Endodermal cell (in vitro differentiated cells): ENCODE results near the gene NFATC1. TPM values are rescaled to one million over a fixed set of nuclear protein-coding genes. Genes with fewer than 3 reads are reported as not detected.

Experiments used
- DNase-seq: peaks from one replicate; pipeline ENCODE4 v3.0.0-alpha.2; 2017
- H3K27ac ChIP-seq: 2 replicates; pipeline ENCODE4 v1.5.1; 2013; ENCODE audit warnings: mild to moderate bottlenecking, low read depth, low read length, moderate library complexity
- H3K27me3 ChIP-seq: 2 replicates; pipeline ENCODE4 v1.6.1; 2013; ENCODE audit warnings: mild to moderate bottlenecking, low read length, moderate library complexity; ENCODE audit not compliant: insufficient read depth, control insufficient read depth, poor library complexity, severe bottlenecking
- H3K36me3 ChIP-seq: 2 replicates; pipeline ENCODE4 v1.7.0; 2013; ENCODE audit warnings: mild to moderate bottlenecking, low read length, moderate library complexity; ENCODE audit not compliant: control insufficient read depth, insufficient read depth
- H3K4me1 ChIP-seq: one replicate; pipeline ENCODE4 v1.7.0; 2013; ENCODE audit warnings: low read length; ENCODE audit not compliant: control insufficient read depth, insufficient read depth
- H3K4me3 ChIP-seq: 2 replicates; pipeline ENCODE4 v1.5.1; 2013; ENCODE audit warnings: mild to moderate bottlenecking, low read length, moderate library complexity
- H3K9ac ChIP-seq: 2 replicates; pipeline ENCODE4 v1.6.1; 2013; ENCODE audit warnings: mild to moderate bottlenecking, low read length, moderate library complexity; ENCODE audit not compliant: poor library complexity, severe bottlenecking; ENCODE audit errors: extremely low read depth
- H3K9me3 ChIP-seq: 2 replicates; pipeline ENCODE4 v1.6.1; 2013; ENCODE audit warnings: mild to moderate bottlenecking, low read length, moderate library complexity; ENCODE audit not compliant: control insufficient read depth
- H3K27ac Mint-ChIP-seq: 2 replicates; pipeline ENCODE4 v1.8.0; 2020; ENCODE audit warnings: mixed read lengths
- H3K27me3 Mint-ChIP-seq: 2 replicates; pipeline ENCODE4 v1.8.0; 2021; ENCODE audit warnings: mild to moderate bottlenecking, mixed read lengths; ENCODE audit not compliant: insufficient read depth
- H3K36me3 Mint-ChIP-seq: 2 replicates; pipeline ENCODE4 v1.8.0; 2020; ENCODE audit warnings: low read depth, mixed read lengths
- H3K4me1 Mint-ChIP-seq: 2 replicates; pipeline ENCODE4 v1.8.0; 2020; ENCODE audit warnings: mixed read lengths
- H3K4me3 Mint-ChIP-seq: 2 replicates; pipeline ENCODE4 v1.8.0; 2020; ENCODE audit warnings: mild to moderate bottlenecking, moderate library complexity, mixed read lengths
- H3K9me3 Mint-ChIP-seq: 2 replicates; pipeline ENCODE4 v1.8.0; 2020; ENCODE audit warnings: mild to moderate bottlenecking, mixed read lengths
- CTCF ChIP-seq: fragments of 200-600 bp; sonication (generic); conservative IDR thresholded peaks from 2 replicates; pipeline ENCODE4 v1.5.0; 2021; ENCODE audit warnings: antibody characterized with exemption, mild to moderate bottlenecking
- WGBS, 2 experiments: methylation state at CpG; one replicate each; pipeline versions ENCODE4 v1.1.5 to v1.1.7; 2013; ENCODE audit warnings: missing lambda C conversion rate in 2 of 2, mixed read lengths in 1 of 2; ENCODE audit not compliant: insufficient coverage in 1 of 2, insufficient read length in 1 of 2; 5-methylcytosine and 5-hydroxymethylcytosine counted together
- total RNA-seq, 2 donors: library from RNA; stranded (reverse); fragmentation: NEBNext Ultra II Directional in 1 of 2; extraction: Animal tissue kit (Norgen Biotek cat#: 25700) in 1 of 2; gene quantifications; 2 replicates in 1 of 2; 3 replicates in 1 of 2; pipeline ENCODE4 v1.2.1, GENCODE V29; 2021

The NFATC1 gene
- total RNA-seq, 2 donors from 2014 or later = 23.4 to 32.5 TPM

DNA sequence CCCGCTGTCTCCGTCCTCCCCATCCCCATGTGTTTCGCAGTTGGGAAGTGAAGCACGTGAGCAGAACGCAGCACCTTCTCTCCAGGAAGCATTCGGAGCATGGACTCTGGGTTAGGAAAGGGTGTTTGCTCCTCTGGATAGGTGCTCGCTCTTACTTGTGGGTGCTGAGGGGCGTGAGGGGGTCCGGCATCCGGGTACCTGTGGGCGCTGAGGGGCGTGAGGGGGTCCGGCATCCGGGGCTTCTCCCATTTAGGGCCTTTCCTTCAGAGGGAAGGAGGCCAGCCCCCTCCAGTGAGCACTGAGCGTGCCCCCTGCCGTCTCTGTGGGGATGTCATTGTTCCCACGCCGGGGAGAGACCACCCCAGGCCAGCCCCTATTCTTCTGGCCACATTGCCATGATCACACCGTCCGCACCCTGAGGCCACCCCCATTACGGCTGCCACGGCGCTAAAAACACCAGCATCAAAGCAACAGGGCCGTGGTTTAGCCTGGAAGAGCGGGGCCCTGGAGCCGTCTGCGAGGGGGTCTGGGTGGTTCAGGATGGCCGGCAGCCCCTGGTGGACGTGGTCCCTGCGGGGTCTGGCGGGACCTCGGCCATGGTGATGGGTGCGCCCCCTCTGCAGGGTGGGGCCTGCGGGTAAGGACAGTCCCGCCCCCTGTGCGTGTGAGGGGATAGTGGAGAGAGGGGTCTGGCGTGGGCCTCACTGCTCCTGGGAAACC is 41.0 kb downstream of the NFATC1 start:
- no peak overlapping the region for H3K27ac Mint-ChIP-seq
- H3K36me3 Mint-ChIP-seq = peaks cover 28% of the 10 kb centered on the region
- H3K27me3 Mint-ChIP-seq = no peaks in the 10 kb centered on the region
- DNase-seq = no peak
- H3K4me3 Mint-ChIP-seq = no peak overlapping the region
- H3K27ac ChIP-seq = no peak overlapping the region
- no peaks in the 10 kb centered on the region for H3K4me1 ChIP-seq
- H3K9ac ChIP-seq = no peak overlapping the region
- no peak for TF ChIP-seq CTCF
- H3K27me3 ChIP-seq = no peaks in the 10 kb centered on the region
- no peaks in the 10 kb centered on the region for H3K9me3 ChIP-seq
- no peaks in the 10 kb centered on the region for H3K9me3 Mint-ChIP-seq
- WGBS, 2 experiments = 96 to 97% methylated on average over 16 to 37 of the region's 37 CpGs
- no peaks in the 10 kb centered on the region for H3K4me1 Mint-ChIP-seq
- H3K4me3 ChIP-seq = no peak overlapping the region
- peaks cover 6% of the 10 kb centered on the region for H3K36me3 ChIP-seq

DNA sequence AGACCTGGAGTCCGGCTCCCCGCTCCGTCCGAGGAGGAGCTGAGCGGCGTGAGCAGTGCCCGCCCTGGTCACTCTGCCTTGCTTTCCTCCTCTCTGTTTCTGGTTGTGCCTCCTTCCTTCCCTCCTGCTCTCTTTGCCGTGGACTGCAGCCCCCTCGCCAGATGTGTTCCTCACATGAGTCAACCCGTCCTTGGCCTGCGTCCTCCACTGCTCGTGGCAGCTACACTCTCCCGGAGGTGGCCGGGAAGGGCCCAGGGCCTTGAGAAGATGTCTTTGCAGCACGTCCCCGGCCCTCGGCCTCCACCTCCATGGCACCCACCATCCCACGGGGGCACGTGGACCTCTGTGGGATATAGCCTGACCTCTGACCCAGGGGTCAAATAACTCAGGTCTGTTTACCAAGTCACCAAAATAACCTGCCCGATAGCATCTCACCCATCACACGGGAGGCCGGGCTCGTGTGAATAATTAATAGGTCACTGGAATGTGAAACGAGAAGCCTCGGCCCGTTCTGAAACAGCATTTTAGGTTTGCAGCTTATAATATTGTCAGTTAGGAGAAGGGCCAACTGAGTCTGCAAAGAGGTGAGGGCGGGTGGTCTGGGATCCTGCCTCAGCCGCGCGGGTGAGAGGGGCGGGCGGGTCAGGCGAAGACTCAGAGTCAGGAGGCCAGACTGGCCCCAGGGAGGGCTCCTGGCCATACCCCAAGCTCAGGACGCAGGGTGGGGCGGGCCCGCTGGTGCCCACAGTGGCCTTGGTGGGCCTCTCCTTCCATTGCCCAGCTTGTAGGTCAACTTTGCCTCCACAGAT is 42.6 kb downstream of the NFATC1 start:
- 91 to 95% methylated on average over 19 to 36 of the region's 36 CpGs for WGBS, 2 experiments
- Histone ChIP-seq H3K4me1 (no peaks in the 10 kb centered on the region), H3K9ac (no peak overlapping the region), H3K9me3 (no peaks in the 10 kb centered on the region), H3K36me3 (peaks cover 6% of the 10 kb centered on the region), H3K27me3 (no peaks in the 10 kb centered on the region), H3K27ac (no peak overlapping the region), H3K4me3 (no peak overlapping the region)
- TF ChIP-seq CTCF = no peak
- DNase-seq = no peak
- Mint-ChIP-seq H3K9me3 (no peaks in the 10 kb centered on the region), H3K27ac (peak overlapping the region; percentile 13), H3K27me3 (no peaks in the 10 kb centered on the region), H3K4me3 (no peak overlapping the region), H3K36me3 (peaks cover 26% of the 10 kb centered on the region), H3K4me1 (no peaks in the 10 kb centered on the region)

- no peak for TF ChIP-seq CTCF
- peaks cover 26% of the 10 kb centered on the region for H3K36me3 Mint-ChIP-seq
- Histone ChIP-seq H3K36me3 (peaks cover 6% of the 10 kb centered on the region), H3K4me3 (no peak overlapping the region), H3K27ac (peak overlapping the region; percentile 70), H3K9me3 (no peaks in the 10 kb centered on the region), H3K9ac (no peak overlapping the region), H3K4me1 (no peaks in the 10 kb centered on the region), H3K27me3 (no peaks in the 10 kb centered on the region)
- no peaks in the 10 kb centered on the region for H3K4me1 Mint-ChIP-seq
- no peaks in the 10 kb centered on the region for H3K27me3 Mint-ChIP-seq
- peak overlapping the region; percentile 39 for H3K27ac Mint-ChIP-seq
- no peaks in the 10 kb centered on the region for H3K9me3 Mint-ChIP-seq
- no peak overlapping the region for H3K4me3 Mint-ChIP-seq
- 92% methylated on average over 37 of the region's 37 CpGs for WGBS, 2 experiments
- no peak for DNase-seq
Measured at GRCh38 chr18:79438898-79439627, 43.3 kb downstream of the NFATC1 start.
